Sigmoid colon (tissue), 4 donors: ENCODE results near the gene STK32B.

Experiments used
- EP300 ChIP-seq, 4 donors: sonication (generic); formaldehyde crosslinking; IDR thresholded peaks; one replicate each; pipeline ENCODE4 v1.6.1; 2017; ENCODE audit warnings: antibody characterized with exemption in 4 of 4
- TF ChIP-seq, protein P1 (sequence below), 4 experiments: fragments of 450-650 bp in 3 of 4; fragments of 200-600 bp in 1 of 4; IDR thresholded peaks; one replicate each; pipeline ENCODE4 v1.5.1; 2016 to 2019; ENCODE audit warnings: antibody characterized with exemption in 4 of 4, mild to moderate bottlenecking in 3 of 4, moderate library complexity in 2 of 4

DNA sequence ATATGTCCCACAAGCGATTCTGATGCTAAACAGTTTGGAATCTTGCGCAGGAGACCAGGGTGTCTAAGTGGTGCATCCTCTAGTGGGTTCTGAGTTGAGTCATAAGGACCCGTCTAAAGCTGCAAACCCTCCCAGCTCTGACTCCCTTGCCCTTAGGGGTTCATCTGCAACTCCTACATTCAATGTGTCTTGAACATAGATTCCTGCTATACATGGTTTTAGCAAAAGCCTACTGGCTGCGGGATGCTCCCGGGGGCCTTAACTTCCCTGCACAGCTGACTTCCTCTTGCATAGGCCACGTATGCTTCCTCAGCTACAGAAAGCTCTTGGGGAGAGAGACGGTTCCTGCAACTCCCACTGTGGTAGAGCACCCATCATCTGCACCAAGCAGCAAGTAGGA is 420.4 kb downstream of the STK32B start:
- TF ChIP-seq, protein P1, sequence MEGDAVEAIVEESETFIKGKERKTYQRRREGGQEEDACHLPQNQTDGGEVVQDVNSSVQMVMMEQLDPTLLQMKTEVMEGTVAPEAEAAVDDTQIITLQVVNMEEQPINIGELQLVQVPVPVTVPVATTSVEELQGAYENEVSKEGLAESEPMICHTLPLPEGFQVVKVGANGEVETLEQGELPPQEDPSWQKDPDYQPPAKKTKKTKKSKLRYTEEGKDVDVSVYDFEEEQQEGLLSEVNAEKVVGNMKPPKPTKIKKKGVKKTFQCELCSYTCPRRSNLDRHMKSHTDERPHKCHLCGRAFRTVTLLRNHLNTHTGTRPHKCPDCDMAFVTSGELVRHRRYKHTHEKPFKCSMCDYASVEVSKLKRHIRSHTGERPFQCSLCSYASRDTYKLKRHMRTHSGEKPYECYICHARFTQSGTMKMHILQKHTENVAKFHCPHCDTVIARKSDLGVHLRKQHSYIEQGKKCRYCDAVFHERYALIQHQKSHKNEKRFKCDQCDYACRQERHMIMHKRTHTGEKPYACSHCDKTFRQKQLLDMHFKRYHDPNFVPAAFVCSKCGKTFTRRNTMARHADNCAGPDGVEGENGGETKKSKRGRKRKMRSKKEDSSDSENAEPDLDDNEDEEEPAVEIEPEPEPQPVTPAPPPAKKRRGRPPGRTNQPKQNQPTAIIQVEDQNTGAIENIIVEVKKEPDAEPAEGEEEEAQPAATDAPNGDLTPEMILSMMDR (IDR thresholded peaks at IDR 0.05) = no peak
- TF ChIP-seq EP300 (IDR thresholded peaks at IDR 0.05) = no peak
